ENCODE results near the gene NECAB2.

Gene NECAB2

GRCh38 chr16:83968891-83969649, 1.0 kb downstream of the NECAB2 start:
- TF ChIP-seq ZFP3 (CRISPR knock-in tag; IDR thresholded peaks at IDR 0.05) (no peak), ZC3H10 (CRISPR knock-in tag; IDR thresholded peaks at IDR 0.05) (no peak), TOX (CRISPR knock-in tag; IDR thresholded peaks at IDR 0.05; ENCODE audit: borderline replicate concordance) (no peak), TCF4 (CRISPR knock-in tag; IDR thresholded peaks at IDR 0.05; ENCODE audit: borderline replicate concordance) (no peak), ARNTL (CRISPR knock-in tag; IDR thresholded peaks at IDR 0.05; ENCODE audit: borderline replicate concordance, low read depth) (no peak), SNAI2 (CRISPR knock-in tag; IDR thresholded peaks at IDR 0.05) (no peak), CSRNP3 (CRISPR knock-in tag; IDR thresholded peaks at IDR 0.05) (no peak), CSDC2 (CRISPR knock-in tag; IDR thresholded peaks at IDR 0.05) (no peak), ZNF70 (CRISPR knock-in tag; IDR thresholded peaks at IDR 0.05) (no peak), POU6F1 (CRISPR knock-in tag; IDR thresholded peaks at IDR 0.05; ENCODE audit: borderline replicate concordance, low read depth) (no peak), ISL1 (CRISPR knock-in tag; IDR thresholded peaks at IDR 0.05) (no peak), PPARA (CRISPR knock-in tag; IDR thresholded peaks at IDR 0.05; ENCODE audit: borderline replicate concordance) (no peak), ZNF565 (CRISPR knock-in tag; conservative IDR thresholded peaks at IDR 0.05; ENCODE audit: low read depth) (no peak), ZNF8 (CRISPR knock-in tag; IDR thresholded peaks at IDR 0.05) (no peak)
- no peak for ATAC-seq

- ATAC-seq: no peak
These were observed 1.9 kb downstream of the NECAB2 start for GRCh38 chr16:83969771-83970429.

GRCh38 chr16:83970430-83970815, 2.4 kb downstream of the NECAB2 start:
- TF ChIP-seq TSHZ2 (CRISPR knock-in tag; IDR thresholded peaks at IDR 0.05) (no peak), GLIS3 (CRISPR knock-in tag; IDR thresholded peaks at IDR 0.05) (no peak), CREB5 (CRISPR knock-in tag; IDR thresholded peaks at IDR 0.05; ENCODE audit: low read depth) (no peak), SNAI2 (CRISPR knock-in tag; IDR thresholded peaks at IDR 0.05) (no peak), ZFP3 (CRISPR knock-in tag; IDR thresholded peaks at IDR 0.05) (no peak), ZNF565 (CRISPR knock-in tag; conservative IDR thresholded peaks at IDR 0.05; ENCODE audit: low read depth) (no peak), TOX (CRISPR knock-in tag; IDR thresholded peaks at IDR 0.05; ENCODE audit: borderline replicate concordance) (no peak), BACH2 (CRISPR knock-in tag; IDR thresholded peaks at IDR 0.05; ENCODE audit: borderline replicate concordance) (no peak), ARNTL (CRISPR knock-in tag; IDR thresholded peaks at IDR 0.05; ENCODE audit: borderline replicate concordance, low read depth) (no peak), PPARA (CRISPR knock-in tag; IDR thresholded peaks at IDR 0.05; ENCODE audit: borderline replicate concordance) (no peak), RARB (CRISPR knock-in tag; IDR thresholded peaks at IDR 0.05) (no peak)
- no peak for ATAC-seq

More at GRCh38 chr16:83969771-83970429, 1.9 kb downstream of the NECAB2 start:
- TF ChIP-seq RARB (CRISPR knock-in tag; IDR thresholded peaks at IDR 0.05) (no peak), SNAI2 (CRISPR knock-in tag; IDR thresholded peaks at IDR 0.05) (no peak), ZNF8 (CRISPR knock-in tag; IDR thresholded peaks at IDR 0.05) (no peak), ZFP3 (CRISPR knock-in tag; IDR thresholded peaks at IDR 0.05) (no peak)
